NCI-H1417 (cell line): ENCODE results near the gene NBPF1.

Experiments
- DNase-seq, 3 experiments: peaks; one replicate each; lab custom pipeline; 2025; lab: John Stamatoyannopoulos, UW

NBPF1 gene

DNA sequence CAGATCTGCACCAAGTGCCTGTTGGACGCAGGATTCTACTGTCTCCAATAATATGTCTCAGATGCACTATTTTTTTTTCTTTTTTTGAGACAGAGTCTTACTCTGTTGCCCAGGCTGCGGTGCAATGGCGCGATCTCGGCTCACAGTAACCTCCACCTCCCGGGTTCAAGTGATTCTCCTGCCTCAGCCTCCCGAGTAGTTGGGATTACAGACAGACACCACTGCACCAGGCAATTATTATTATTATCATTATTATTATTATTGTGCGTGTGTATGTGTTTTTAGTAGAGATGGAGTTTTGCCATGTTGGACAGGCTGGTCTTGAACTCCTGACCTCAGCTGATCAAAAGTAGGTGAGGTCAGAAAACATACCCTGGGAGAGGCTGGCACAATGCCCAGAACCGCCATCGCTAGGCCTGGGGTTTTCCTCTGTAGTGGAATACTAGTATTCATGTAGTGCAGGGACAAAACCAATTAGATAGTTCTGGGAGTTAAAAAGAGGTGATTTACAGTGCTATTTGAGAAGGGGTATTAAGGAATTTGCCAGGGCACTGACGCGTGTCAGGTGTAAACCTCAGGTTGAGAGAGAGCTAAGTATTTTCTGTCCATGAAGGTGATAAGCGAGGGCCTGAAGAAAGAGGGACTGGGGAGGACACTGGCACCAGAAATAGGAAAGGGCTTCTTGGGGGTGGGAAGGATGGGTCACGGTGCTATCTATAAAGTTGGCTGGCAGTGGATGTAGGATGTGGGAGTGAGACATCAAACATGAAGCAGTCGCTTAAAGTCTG, 100.5 kb downstream of the NBPF1 start:
- DNase-seq, result peak in 1 of 3 experiments; percentile 38
